HK-2 (cell line): ENCODE measurements around the gene ATP6V1B1.

ENCODE experiments used
- DNase-seq: peaks from one replicate; pipeline ENCODE4 v3.0.0-alpha.2; 2018; ENCODE audit not compliant: unreplicated experiment

Gene ATP6V1B1

GRCh38 chr2:70901227-70902066, 34.3 kb upstream of the ATP6V1B1 start:
- peak; percentile 56 for DNase-seq

DNA sequence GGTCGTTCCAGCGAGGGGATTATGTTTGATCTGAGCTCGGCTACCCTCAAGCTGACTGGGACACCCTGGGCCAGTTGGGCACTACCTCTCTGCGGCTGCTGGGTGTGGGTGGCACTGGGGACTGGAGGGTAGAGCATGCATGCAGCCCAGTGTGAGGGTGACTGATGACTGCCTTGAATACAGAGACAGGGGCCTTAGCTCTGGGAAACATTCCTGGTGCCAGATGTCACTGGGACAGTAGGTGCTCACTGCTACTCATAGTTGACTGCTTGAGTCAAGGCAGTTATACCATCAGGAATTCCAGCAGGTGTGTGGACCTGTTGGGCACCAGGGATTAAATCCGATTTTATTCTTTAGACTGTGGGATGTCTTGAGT, 33.6 kb upstream of the ATP6V1B1 start:
- no peak for DNase-seq

DNA sequence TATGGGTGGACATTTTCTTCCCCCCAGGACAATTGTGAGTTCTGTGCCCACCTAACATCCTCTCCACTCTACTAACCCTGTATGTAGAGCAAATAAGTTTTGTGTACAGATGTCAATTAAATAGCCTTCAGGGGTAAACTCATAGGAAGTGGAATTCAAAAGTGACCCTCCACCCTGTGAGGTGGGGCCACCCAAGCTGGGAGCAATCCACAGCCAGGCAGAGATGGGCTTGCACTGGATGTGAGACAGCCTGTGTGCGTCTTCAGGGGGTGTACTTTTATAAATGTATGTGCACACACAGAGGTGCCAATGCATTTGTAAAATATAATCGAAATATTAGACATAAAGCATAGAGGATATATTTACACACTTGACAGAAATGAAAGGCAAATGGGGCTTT, 33.1 kb upstream of the ATP6V1B1 start:
- no peak for DNase-seq

DNA sequence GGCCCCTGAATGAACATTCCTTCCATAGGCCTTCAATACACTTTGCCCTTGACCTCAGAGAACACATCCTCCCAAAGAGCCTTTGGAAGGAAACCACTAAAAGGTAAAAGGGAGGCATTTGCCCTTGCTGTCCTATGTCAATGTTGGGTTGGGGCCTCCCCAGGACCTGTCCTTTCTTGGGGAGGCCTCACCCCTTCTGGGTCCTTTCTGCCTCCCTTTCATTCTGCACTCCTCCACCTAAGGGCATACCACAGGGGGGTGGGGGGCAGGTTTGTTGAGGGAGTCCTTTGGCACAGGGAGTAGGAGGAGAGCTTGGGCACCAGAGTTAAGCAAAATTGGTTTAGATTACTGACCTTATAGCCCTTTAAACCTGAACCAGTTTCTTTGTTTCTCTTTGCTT, 32.5 kb upstream of the ATP6V1B1 start:
- DNase-seq: no peak

GRCh38 chr2:70903641-70904340, 31.9 kb upstream of the ATP6V1B1 start:
- no peak for DNase-seq

DNA sequence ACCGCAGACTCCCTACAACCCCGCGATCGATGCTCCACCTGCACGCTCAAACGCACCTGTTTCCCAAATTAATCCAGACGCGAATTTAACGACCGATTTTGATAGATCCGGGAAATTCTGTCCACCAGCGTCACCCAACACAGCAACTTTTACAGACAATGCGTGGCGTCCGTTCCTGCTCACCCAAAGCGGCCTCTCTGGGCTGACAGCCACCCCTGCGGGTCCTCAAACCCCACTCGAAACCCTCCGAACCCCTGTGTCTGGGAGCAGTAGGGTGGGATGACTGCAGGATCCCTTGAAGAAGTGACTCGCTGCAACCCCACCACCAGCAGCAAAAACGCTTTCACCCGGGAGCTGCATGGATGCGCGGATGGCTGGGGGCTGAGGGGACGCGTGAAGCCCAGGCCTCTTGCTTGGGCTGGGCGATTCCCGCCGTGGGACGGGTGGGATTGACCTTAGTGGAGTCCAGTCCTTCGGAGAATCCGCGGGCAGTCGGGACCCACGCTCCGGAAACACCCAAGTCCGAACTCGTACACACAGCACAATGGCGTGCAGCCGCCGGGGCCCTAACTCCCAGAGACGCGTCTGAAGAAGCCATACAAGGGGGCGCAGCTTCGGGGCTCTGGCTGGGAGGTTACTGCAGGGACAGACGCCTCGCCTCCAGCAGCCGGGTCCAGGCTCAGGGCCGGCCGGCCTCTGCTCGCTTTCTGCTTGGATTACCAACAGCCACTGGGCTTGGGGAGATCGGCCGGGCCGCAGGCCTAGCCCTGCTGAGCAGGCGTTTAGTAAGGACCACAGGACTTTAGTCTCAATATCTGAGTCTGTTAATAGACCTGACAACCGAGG, 31.1 kb upstream of the ATP6V1B1 start:
- DNase-seq: no peak

DNA sequence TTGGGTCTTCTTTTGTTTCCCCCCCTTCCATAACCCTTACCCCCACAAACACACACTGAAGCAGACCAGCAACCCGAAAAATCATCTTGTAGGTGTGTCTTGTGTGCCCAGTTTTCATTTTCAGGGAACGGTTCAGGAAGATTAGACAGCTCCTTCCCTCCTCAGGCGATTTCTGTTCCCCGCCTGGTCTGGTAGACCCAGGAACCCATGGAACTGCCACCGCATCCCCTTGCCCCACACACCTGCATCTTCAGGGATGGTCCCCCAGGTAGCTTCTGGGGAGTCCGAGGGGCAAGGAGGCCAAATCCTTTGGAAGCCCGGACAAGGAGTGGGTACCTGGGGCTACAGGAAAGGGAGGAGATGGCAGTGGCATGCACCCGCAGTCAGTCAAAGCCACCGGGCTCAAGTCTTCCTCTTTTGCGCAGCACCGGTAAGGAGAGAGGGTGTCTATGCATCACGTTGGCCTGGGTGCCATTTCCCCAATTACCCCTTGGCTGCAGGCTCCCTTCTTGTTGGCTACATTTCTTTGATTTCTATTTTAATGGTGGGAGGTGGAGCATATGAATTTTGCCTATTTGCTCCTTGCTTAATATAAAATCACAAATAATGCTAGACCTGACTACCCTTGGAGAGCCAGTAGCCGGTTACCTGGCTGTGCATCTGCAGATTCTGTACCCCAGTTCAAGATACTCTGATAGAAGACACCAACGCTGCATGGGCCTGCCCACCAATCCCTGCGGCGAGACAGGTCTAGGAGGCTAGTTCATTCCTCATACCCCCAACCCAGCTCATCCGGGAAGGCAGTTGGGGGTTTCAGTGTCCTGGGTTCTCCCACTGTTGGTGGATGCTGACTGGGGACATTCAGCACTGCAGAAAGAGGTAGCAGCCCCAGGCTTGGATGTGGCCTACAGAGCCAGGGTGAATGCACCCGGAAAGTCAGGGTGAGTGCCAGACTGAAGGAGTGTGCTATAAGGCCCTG, 30.0 kb upstream of the ATP6V1B1 start:
- DNase-seq: no peak

DNA sequence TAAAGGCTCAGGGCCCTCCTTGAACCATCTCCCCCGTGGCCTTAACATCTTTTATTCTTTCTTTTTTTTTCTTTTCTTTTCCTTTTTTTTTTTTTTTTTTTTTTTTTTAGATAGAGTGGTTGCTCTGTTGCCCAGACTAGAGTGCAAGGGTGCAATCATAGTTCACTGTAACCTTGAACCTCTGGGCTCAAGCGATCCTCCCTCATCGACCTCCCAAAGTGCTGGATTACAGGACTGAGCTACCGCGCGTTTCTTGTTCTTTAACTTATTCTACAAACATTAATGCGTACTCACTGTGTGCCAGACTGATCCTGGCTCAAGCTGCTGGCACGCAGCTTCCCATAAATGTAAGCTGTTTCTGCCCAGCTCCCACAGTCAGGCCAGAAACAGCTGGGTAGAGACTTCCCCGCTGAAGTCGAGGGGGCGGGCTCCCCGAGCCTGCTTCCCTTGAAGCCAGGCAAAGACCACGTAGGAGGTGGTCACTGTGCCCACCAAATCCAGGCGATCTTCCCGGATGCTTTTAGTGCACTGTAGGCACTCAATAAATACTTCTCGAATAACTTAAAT, 29.2 kb upstream of the ATP6V1B1 start:
- no peak for DNase-seq

GRCh38 chr2:70907130-70908057, 28.3 kb upstream of the ATP6V1B1 start:
- DNase-seq: no peak

GRCh38 chr2:70916291-70916690, 19.4 kb upstream of the ATP6V1B1 start:
- no peak for DNase-seq

- no peak for DNase-seq
Measured at GRCh38 chr2:70918016-70918415, 17.7 kb upstream of the ATP6V1B1 start.

DNA sequence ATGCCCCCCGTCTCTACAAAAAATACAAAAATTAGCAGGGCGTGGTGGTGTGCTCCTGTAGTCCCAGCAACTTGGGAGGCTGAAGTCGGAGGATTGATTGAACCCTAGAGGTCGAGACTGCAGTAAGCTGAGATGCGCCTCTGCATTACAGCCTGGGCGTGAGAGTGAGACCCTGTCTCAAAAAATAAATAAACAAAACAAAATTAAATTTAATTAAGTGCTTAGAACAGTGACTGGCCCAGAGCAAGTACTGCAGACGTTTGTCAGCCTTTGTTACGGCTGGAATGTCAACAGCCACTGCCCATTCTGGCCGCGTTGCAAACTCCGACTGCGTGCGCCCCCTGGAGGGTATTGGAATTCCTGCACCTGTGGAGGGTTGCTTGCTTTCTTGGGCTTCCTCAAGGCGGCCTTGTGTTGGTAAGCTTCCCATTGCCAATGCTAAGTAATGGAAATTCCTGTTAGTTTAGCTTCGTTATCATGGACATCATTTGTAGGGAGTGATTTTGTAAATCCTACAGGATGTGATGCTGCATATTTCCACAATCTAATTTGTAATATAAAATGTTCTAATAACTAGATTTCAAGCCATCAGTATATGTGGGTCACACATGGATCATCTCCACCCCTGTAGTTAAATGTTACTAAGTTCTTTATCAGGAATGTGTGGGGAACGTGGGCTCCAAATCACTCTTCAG, 15.9 kb upstream of the ATP6V1B1 start:
- DNase-seq: peak; percentile 83

DNA sequence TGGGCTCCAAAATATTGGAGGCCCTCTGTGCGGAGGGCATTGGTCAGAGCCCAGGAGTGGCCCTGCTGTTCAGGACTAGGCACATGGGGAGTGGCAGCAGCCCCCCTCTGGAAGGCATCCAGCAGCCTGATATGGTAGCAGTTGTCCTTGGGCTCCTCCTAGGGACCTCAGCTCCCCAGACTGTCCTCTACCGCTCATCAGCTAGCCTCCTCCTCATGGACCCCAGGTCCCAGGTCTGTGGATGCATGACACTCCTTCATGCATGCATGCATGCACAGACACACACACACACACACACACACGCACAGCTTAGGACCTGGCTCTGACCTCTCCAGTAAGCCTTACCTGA, 15.4 kb upstream of the ATP6V1B1 start:
- no peak for DNase-seq

DNA sequence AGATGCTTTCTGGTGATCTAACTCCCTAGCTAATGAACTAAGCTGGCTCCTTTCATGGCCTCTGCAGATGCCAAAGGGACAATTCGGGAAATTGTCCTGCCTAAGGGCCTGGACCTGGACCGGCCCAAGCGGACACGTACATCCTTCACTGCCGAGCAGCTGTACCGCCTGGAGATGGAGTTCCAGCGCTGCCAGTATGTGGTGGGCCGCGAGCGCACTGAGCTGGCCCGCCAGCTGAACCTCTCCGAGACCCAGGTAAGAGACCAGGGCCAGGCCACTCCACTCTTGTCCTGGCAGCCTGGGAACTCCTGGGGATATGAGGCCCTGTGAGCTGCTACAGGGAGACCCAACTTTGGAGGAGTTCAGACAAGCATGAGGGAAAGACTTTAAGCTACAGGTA, 14.7 kb upstream of the ATP6V1B1 start:
- DNase-seq: no peak

GRCh38 chr2:70921839-70922234, 13.9 kb upstream of the ATP6V1B1 start:
- DNase-seq: no peak

DNA sequence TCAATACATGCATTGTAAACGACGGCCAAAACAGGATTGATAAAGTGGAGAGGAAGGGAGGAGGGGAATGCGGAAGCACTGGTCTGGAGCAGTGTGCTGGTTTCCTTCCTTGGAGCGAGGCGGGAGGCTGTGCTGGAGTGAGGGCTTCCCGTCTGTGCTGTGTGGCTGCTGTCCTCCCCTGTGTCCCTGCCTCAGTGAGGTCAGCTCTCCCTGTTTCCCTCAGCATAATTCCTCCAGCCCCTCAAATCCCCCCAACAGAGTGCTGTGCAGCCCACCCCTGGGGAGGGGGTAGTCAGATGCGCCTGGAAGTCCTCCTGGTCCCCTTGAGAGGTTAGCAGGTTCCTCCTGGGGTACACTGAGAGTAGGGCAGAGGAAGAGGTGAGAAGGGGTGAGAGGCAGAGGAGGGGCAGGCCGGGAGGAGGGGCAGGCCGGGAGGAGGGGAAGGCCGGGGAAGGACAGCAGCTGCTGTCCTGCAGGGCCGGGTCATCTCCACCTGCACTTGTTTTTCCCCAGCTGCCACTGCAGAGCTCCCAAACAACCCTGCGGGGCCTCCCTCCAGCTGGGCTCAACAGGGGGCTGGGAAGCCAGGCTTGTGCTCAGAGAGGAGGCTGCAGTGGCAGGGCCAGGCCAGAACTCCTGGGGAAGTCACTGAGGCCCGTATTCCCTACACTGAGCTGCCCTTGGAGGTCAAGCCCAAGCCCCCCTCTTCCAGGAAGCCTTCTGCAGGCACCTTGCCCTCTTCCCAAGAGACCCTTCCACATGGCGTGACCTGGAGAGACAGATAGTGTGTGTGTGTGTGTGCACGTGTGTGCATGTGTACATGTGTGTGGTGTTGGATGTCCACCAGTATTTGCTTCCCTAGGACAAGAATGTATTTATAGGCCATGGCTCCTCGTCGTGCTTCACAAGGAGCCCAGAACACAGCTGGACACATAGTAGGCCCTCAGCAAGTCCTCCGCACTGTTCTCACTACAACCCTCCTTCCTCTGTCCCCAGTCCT, 13.2 kb upstream of the ATP6V1B1 start:
- no peak for DNase-seq

DNA sequence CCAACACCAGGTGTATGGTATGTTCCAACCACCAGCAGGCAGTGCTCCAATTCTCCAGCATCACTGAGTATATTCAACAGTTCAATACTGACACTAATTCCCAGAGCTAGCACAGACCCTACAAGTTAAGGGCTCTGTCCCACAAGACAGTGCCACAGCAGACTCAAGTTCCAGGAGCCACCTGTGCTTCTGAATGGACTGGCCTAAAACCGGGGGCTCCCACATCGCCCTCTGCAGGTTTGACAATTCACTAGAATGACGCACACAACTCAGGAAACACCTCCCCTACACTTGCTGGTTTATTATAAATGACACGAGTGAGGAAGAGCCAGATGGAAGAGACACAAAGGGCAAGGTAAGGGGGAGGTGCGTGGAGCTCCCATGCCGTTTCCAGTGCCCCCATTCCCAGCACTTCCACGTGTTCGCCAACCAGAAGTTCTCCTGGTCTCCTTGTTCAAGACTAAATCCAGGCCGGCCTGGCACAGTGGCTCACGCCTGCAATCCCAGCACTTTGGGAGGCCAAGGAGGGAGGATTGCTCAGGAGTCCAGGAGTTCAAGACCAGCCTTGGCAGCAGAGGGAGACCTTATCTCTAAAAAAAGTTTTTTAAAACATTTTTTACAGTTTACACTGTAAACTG, 12.2 kb upstream of the ATP6V1B1 start:
- no peak for DNase-seq

DNA sequence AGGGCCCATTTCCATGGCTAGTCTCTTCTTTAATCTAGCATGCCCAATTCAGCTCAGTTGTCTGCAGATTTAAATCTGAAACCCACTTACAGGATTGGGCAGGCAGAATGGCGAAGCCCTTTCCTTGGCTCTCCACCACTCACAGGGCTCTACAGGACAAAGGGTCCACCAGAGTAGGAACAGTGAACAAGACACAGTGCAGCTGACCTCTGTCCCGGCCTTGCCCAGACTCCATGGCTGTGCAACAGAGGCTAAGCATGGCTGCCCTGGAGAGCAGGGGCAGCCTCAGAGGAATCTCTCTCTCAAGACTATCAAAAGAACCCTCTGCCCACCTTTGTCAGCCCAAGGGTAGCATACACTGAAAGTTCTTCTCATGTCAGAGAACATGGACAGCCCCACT, 9.7 kb upstream of the ATP6V1B1 start:
- DNase-seq: no peak
